ENCODE measurements around the gene PGLYRP2.

The PGLYRP2 gene

GRCh38 chr19:15427991-15428471 lies 51.3 kb downstream of the PGLYRP2 start:
- H3K4me3 ChIP-seq (ENCODE audit: low read depth, low read length): no peak overlapping the region
- no peak for TF ChIP-seq CTCF (IDR thresholded peaks at IDR 0.05; ENCODE audit: insufficient read depth, low read depth, low read length, missing control alignments)
- DNase-seq (ENCODE audit: low read depth): no peak

GRCh38 chr19:15427350-15427700 lies 52.0 kb downstream of the PGLYRP2 start:
- TF ChIP-seq CTCF (IDR thresholded peaks at IDR 0.05; ENCODE audit: insufficient read depth, low read depth, low read length, missing control alignments): no peak
- H3K4me3 ChIP-seq (ENCODE audit: low read depth, low read length): no peak overlapping the region
- no peak for DNase-seq (ENCODE audit: low read depth)

- no peak for TF ChIP-seq CTCF (IDR thresholded peaks at IDR 0.05; ENCODE audit: insufficient read depth, low read depth, low read length, missing control alignments)
- no peak overlapping the region for H3K4me3 ChIP-seq (ENCODE audit: low read depth, low read length)
- DNase-seq (ENCODE audit: low read depth): no peak
These were observed 52.6 kb downstream of the PGLYRP2 start for GRCh38 chr19:15426485-15427349.

GRCh38 chr19:15425321-15425950 lies 53.9 kb downstream of the PGLYRP2 start:
- no peak overlapping the region for H3K4me3 ChIP-seq (ENCODE audit: low read depth, low read length)
- TF ChIP-seq CTCF (IDR thresholded peaks at IDR 0.05; ENCODE audit: insufficient read depth, low read depth, low read length, missing control alignments): no peak
- DNase-seq (ENCODE audit: low read depth): no peak

GRCh38 chr19:15424692-15425272 lies 54.5 kb downstream of the PGLYRP2 start:
- H3K4me3 ChIP-seq (ENCODE audit: low read depth, low read length): no peak overlapping the region
- DNase-seq (ENCODE audit: low read depth): no peak
- TF ChIP-seq CTCF (IDR thresholded peaks at IDR 0.05; ENCODE audit: insufficient read depth, low read depth, low read length, missing control alignments): no peak

- no peak overlapping the region for H3K4me3 ChIP-seq (ENCODE audit: low read depth, low read length)
- no peak for TF ChIP-seq CTCF (IDR thresholded peaks at IDR 0.05; ENCODE audit: insufficient read depth, low read depth, low read length, missing control alignments)
- no peak for DNase-seq (ENCODE audit: low read depth)
These were observed 55.2 kb downstream of the PGLYRP2 start for GRCh38 chr19:15424121-15424520.

Data from GM12865 (cell line).